Activated CD4-positive, CD25-positive, alpha-beta regulatory T cell (primary cell): ENCODE measurements around the gene ZIC5.

Experiments
- DNase-seq, 4 experiments: peaks; one replicate each; lab custom pipeline; 2025; lab: John Stamatoyannopoulos, UW

Gene ZIC5

DNA sequence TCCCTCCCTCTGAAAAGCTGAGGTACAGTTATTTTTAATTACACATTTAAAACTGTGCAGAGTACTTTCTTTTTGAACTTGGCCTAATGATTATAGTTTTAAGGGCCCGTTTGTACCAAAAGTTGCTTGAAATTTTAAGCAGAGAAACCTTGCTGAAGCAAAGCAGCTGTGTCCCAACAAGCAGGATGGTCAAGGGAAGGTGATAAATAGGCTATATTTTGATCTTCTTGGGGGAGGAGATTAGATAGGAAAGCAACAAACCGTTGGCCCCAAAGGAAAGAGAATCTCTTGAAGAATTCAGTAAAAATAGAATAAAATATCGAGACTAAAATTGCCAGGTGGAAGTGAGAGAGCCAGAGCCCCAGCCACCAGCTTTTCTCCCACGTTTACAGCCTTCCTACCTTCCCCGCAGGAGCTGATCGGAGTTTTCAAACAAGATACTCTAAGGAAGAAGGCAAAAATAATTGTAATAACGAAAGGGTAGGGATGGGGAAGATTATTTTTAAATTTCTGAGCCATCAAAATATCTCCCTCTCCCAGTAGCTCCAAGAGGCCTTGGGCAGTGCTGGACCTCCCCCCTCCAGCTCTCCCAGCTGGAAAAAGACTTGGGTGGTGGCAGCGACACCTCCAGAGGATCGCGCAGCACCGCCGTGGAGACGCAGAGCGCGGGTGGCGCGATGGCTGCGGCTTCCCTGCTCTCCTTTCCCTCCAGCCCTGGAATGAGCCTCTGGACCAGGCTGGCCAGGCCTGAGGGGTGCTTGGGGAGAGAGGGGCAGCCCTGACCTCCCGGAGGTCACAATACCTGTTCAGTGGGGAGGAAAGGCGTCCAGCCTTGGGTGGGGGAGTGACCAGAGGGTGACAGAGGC, 15.8 kb upstream of the ZIC5 start:
- DNase-seq = no peak

DNA sequence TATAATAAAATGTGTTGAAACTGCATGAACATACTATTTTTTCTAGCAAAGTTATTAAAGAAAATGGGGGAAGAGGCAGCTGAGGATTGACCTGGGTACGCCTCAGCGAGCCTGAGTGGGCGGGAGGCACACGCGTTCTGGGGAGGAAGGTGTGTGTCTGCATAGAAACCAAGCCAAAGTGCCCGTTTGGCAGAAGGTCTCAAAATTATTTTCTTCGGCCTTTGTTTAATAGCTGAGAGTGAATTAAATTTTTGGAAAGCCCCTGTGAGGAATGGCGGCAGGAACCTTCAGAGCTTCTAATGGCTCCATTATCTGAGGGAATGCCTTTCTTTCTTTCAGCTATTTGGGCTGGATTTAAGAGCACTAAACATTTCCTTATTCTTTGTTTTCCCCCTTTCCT, 15.2 kb upstream of the ZIC5 start:
- DNase-seq = no peak

DNA sequence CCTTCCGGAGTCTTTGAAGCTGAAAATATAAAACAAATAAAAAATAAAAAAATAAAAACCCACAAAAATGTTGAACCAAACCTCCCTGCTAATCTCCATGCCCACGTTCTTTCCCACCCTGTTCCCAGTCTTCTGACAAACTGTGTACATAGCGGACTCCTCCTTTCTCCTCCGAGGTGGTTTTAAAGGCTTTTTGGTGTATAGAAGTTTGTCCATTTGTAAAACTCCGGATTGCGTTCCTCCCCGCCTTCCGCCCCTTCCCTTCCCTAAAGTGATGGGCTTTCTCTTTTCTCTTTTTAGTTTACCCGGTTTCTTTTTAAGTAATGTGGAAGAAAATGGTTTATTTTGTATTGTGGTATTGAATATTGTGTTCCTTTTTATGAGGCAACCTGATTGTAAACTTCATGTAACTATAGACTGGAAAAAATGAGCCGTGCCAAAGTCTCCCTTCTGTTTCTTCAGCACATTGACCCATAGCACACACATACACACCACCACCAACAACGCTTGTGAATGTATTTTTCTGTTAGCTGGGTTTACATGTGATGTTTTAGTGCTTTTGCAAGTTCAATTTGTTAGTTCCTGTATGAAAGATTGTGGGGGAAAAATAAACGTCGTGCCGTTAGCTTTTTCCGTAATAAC, 14.4 kb upstream of the ZIC5 start:
- DNase-seq = no peak

DNA sequence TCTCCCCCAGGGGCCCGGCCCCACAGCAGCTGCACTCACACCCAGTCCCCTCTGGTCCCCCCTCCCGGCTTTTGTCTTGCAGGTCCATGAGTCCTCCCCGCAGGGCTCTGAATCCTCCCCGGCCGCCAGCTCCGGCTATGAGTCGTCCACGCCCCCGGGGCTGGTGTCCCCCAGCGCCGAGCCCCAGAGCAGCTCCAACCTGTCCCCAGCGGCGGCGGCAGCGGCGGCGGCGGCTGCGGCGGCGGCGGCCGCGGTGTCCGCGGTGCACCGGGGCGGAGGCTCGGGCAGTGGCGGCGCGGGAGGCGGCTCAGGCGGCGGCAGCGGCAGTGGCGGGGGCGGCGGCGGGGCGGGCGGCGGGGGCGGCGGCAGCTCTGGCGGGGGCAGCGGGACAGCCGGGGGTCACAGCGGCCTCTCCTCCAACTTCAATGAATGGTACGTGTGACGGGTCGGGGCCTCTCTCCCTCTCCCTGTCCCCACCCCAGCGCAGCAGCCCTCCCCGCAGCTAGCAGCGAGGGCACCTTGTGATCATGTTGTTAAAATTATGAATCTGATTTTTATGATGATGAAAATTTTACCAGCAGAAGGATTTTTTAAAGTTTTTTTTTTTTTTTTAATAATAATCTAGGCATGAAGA, 13.8 kb upstream of the ZIC5 start:
- DNase-seq = no peak

DNA sequence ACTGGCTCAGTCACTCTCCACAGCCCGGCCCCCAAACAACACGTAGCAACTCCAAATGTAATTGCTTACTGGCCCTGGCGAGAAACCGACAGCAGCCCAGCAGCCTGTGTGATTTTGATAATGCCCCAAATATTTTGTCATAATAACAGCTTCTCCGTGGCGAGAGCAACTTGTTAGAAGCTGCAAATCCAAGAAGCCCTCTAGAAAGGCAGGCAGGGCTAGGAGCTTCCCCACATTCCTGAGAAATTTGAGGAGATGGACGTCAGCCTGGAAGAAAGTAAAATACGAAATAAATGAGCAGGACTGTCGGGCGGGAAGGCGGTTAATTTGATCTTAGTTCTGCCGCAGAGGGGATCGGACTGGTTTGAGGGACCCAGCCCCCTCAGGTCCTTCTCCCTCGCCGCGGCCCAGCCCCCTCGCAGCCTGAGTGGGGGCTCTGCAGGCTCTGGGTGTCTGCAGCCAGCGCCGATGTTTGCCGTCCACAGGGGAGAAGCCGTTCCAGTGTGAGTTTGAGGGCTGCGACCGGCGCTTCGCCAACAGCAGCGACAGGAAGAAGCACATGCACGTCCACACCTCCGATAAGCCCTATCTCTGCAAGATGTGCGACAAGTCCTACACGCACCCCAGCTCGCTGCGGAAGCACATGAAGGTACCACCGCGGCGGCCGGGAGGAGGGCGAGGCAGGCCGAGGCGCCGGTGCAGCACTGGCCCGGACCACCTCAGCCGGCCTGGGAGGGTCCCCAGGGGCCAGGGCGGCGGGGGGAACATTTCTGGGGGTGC, 13.1 kb upstream of the ZIC5 start:
- DNase-seq = no peak

DNA sequence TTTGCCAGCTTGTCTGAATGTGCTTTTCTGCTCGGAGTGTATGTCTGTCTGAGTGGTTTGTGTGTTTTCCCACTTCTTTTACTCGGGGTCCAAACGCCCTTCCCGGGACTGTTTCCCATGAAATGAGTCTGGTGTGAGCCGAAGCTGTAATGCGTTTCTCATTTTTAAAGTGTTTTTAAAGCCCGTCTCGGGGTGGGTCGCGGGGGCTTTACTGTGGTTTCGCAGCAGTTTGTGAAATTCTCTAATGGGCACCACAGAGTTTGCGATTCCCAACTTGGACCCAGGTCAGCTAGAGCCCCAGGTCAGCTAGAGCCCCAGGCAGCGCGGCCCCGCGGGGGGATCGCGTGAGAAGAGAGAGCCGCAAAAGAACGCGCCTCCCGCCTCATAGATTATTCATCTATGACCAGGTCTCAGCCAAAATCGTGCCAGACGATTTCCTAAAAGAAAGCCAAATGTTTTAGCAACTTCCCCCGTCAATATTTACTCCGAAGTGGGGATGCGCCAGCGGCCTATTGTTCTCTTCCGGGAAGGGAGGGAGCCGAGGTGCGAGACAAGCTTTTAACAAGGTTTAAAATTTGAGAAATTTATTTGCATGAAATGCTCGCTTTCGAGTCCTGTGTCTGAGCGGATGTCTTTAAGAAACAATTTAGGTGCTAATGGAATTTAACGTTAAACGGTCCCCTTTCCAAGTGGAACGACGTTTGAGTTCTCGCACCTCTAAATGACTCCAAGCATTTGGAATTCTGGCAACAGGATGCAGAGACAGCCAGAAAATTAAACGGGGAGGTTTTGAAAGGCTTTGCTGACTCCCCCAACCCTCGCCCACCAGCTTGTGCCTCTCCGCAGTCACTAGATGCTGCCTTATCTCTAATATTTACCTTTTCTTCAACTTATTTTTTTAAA, 12.2 kb upstream of the ZIC5 start:
- no peak for DNase-seq

DNA sequence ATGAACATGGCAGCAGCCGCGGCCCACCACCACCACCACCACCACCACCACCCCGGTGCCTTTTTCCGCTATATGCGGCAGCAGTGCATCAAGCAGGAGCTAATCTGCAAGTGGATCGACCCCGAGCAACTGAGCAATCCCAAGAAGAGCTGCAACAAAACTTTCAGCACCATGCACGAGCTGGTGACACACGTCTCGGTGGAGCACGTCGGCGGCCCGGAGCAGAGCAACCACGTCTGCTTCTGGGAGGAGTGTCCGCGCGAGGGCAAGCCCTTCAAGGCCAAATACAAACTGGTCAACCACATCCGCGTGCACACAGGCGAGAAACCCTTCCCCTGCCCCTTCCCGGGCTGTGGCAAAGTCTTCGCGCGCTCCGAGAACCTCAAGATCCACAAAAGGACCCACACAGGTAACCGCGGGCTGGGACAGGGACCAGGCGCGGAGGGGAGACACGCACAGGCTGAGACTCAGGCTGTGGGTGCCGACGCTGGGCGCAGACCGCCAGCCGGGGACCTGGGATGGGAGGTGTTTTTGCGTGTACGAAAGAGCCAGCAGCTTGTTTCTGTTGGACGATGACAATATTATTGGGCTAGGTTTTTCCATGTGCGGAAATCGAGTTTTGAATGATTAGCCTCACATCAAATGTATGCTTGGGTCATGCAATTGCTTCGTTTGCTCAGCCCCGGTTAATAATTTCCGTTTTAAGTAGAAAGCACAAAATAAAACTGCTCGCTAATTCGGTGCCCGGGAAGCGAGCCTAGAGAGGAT, 11.3 kb upstream of the ZIC5 start:
- no peak for DNase-seq

DNA sequence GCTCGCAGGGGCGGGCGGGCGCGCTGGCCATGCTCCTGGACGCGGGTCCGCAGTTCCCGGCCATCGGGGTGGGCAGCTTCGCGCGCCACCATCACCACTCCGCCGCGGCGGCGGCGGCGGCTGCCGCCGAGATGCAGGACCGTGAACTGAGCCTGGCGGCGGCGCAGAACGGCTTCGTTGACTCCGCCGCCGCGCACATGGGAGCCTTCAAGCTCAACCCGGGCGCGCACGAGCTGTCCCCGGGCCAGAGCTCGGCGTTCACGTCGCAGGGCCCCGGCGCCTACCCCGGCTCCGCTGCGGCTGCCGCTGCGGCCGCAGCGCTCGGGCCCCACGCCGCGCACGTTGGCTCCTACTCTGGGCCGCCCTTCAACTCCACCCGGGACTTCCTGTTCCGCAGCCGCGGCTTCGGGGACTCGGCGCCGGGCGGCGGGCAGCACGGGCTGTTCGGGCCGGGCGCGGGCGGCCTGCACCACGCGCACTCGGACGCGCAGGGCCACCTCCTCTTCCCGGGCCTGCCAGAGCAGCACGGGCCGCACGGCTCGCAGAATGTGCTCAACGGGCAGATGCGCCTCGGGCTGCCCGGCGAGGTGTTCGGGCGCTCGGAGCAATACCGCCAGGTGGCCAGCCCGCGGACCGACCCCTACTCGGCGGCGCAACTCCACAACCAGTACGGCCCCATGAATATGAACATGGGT, 10.6 kb upstream of the ZIC5 start:
- DNase-seq = peak in 1 of 4 experiments; percentile 3

DNA sequence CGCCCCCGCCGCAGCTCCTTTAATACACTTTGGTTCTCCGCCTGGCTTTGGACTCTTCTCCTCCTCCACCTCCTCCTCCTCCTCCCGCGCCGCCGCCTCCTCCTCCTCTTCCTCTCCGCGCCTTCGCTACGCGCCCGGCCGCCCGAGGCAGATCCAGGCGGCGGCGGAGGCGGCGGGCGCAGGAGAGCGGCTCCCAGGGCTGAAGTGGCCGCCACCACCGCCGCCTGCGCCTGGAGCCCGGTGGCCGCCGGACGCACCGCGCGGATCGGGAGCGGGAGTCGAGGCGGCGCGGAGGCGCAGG, 10.1 kb upstream of the ZIC5 start, which contains the start of gene ZIC2:
ZIC2 (plus strand) TSS at position 50 of the 301 bp plus-strand sequence. CDS start 281 bp downstream, outside the sequence.
- DNase-seq = no peak

DNA sequence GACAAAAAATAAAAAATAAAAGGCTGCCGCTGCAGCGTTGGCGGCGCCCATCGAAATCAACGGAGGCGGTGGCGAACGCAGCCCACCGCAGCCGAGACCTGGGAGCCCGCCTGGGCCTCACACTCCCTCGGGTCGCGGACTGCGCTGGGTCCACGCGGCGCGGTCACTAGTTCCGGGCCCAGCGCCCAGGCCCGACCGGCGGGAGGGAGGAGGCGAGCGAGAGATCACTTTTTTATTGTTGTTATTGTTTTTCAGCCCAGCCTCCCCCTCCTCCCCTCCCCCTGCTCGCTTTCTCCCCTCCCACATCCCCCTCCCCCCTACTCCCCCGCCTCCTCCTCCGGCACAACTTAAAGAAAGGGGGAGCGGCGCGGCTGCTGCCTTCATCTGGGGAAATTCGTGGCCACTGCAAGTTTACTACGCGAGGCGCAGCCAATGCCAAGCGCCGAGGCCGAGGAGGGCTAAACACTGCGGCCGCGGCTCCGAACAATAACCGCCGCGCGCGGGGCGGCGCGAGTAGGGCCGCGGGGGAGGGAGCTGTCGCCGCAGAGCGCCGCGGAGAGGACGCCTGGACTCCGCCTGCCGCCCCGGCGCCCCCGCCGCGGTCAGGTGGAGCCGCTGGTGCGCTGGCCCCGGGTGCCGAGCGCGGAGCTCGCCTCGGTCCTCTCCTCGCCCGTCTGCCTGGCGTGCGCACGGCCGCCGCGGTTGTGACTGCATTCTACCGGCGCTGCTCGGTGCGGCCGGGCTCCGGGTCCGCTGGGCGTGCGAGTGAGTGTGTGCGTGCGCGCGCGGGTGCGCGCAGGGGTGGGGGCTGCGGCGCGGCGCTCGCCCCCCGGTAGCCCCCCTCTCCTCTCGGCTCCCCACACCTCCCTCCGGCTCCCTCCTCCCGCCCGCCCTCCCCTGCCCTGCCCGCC, 9.5 kb upstream of the ZIC5 start:
- no peak for DNase-seq

DNA sequence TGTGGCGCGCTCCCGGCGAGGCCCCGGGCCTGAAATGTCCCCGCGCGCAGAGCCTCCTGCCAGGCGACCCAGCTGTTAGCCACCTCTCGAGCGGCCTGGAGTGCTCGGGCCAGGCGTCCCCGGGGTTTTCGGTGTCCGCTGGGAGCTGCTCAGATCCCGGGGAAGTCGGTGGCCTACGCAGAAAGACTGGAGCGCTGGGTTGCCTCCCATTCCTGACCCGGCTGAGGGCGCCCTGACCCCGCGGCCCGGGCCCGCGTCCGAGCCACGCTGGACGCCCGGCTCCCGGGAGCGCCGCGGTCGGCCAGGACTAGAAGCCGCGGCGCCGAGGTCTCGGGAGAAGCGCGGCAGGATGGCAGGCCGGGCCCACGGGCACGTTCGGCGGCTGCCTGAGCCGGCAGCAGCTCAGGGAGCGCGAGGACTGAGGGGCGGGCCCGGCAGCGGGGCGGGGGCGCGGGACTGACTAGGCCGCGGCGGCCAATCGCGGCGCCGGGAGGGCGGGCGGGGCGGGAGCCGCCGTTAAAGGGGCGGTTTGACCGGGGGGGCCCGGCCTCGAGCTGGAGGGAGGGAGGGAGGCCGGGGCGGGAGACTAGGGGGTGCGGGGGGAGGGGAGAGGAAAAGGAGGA, 8.7 kb upstream of the ZIC5 start:
- peak; percentile 18 to 33 (median 25) for DNase-seq

DNA sequence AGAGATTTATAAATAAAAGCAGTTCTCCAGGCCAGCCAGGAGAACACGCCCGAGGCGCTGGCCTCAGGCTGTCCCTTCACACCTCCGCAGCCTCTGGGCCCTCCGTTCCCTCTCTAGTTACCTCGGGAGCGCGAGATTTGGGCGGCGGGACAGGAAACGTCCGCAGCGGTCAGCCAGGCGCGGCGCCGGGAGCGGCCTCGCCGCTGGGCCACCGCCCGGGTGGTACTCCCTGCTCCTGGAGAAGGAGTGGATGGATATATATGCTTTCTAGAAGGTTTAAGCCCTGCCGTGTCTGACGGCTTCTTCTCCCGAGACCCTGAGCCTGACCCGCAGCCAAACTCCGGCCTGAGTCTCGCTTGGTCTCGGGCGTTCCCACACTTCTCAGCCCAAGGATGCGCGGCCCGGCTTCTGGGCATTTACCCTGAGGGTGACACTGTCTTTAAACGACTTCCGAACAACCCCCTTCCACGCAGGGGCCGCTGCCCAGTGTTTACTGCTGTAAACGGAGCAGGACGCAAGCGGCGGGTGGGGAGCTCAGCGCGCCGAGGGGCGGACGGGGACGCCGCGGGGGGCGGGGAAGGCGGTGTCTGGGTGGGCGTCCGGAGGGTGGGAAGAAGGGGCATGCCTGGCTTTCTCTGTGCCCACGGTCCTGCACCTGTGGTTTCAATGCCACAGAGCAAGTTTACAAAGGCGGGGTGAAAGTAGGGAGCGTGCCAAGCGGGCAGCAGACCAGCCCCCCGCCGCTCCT, 8.1 kb upstream of the ZIC5 start:
- no peak for DNase-seq

DNA sequence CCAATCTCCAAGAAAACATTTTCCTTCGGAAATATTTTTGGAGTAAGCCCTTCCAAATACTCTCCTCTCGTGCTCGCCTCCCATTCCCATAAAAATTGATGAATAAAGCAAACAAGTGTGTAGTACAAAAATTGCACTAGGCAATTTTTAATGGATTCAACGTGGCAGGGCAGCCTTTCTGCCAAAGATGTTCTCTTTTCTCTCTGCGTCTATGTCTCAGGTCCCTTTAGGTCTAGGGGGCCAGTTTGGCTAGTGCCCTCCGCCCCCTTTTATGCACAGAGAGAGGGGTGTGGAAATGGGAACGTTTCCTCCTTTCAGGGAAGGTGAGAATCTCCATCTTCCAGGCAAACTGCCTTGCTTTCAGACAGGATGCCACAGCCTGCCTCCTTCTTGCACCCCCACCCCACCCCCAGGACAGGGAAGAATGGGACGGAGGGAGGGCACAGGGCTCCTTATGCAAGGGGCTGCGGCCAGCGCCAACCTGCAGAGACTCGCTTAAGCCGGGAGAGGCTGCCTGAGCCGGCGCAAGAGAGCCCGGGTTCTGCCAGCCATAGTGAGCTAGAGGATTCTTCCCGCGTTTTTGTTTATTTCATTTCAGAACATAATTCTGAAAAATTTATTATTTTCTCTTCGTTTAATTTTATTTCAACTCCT, 7.4 kb upstream of the ZIC5 start:
- DNase-seq = no peak

DNA sequence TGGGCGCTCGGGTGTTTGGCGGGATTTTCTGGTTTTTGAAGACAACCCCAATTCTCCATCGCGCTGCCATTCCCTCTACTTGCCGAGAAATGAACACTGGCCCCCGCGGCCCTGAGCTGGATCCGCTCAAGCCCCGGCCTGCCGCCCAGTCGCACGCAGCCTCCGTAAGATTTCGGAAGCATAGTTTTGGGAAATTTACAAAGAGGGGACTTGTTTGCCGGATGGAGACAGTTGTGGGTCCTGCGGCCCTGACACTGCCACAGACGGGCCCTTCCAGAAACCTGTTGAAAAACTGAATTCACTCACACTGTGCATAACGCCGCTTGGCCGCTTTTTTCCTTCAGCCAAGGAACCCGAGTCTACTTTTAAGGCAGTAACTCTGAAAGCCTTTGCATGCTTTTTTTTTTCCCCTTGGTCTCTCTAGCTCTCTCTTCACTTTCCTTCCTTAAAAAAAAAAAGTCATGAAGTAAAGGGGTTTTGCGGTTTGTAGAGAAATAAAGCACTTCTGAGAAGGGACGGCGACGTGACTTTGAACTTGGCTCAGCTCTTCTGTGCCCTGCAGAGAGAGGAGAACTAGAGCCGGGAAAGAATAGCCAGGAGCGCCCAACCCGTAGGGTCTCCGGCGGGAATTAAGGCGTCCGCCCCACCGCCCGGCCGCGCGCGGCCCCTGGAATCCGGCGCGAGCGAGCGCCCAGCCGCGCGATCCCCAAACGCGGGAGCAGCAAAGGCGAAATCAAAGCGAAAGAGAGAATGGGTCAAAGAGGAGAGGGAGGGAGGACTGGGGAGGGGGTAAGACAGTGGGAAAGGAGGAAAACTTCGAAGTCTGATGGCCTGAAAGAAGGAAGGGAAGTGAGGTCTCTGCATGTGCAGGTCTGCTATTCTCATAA, 6.6 kb upstream of the ZIC5 start:
- DNase-seq = no peak

DNA sequence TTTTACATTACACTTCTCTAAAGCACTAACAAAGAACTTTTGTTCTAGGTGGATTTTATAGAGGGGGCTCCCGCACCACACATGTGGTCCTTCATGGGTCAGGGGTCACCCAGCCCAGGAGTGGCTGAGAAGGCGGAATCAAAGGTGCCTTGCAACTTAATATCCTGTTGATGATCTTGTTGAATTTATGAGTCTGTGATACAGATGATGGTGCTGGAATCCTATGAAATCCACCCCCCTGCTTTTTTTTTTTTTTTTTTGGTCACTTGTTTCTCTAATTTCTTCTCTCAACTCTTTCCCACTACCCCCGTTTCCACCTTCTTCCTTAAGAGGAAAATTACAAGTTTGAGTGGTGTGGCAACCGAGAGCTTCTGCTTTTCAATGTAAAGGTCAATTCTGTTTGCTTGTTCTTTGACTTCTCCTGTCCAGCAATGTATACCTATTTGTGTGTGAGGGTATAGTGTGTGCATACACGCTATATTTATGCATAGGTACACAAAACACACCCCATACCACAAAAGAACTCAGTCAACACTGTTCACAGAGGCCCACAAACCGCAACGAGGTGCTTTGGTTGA, 5.9 kb upstream of the ZIC5 start:
- no peak for DNase-seq

DNA sequence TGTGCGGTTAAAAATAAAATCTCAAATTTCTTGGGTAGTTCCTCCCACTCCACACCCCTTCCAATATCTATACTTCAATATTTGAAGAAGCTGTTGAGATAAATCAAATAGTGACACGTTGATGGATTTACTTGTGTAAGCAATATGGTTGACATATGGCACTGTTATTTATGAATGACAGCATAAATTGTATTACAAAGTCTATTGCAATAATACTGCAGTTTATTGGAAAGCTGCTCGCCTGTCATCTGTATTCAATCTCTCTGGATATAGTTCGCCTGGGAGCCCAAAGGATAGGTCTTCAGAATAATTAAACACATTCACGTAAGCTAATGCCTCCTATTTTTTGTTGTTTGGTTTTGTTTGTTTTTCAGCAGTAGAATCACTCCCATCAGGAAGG, 5.0 kb upstream of the ZIC5 start:
- no peak for DNase-seq
